SK-N-SH (cell line): ENCODE measurements around the gene ITM2C.

ENCODE experiments used
- NRF1 ChIP-seq: IDR thresholded peaks from 2 replicates; pipeline ENCODE4 v1.6.1; 2012; ENCODE audit warnings: low read depth, mild to moderate bottlenecking, low read length
- POLR2AphosphoS5 ChIP-seq: IDR thresholded peaks from 2 replicates; pipeline ENCODE4 v1.6.1; 2012; ENCODE audit warnings: low read depth, low read length
- RCOR1 ChIP-seq: fragments of 150-350 bp; IDR thresholded peaks from 2 replicates; pipeline ENCODE4 v1.6.1; 2017; ENCODE audit warnings: antibody characterized with exemption, low read length
- SMC3 ChIP-seq: IDR thresholded peaks from 2 replicates; pipeline ENCODE4 v1.6.1; 2012; ENCODE audit warnings: low read depth, low read length, improper control_type of control experiment
- TEAD4 ChIP-seq: IDR thresholded peaks from 2 replicates; pipeline ENCODE4 v1.4.0; 2012; ENCODE audit warnings: mild to moderate bottlenecking, borderline replicate concordance; ENCODE audit not compliant: insufficient read depth
- ZBTB33 ChIP-seq: IDR thresholded peaks from 2 replicates; pipeline ENCODE4 v1.4.0; 2012; ENCODE audit warnings: low read depth, borderline replicate concordance
- TF ChIP-seq, protein P1 (sequence below): fragments of 200-600 bp; sonication (generic); IDR thresholded peaks from 2 replicates; pipeline ENCODE4 v1.6.1; 2017; ENCODE audit warnings: antibody characterized with exemption, mild to moderate bottlenecking, moderate library complexity
- TF ChIP-seq, protein P2 (sequence below): IDR thresholded peaks from 2 replicates; pipeline ENCODE4 v1.6.1; 2012; ENCODE audit warnings: mild to moderate bottlenecking, low read depth, low read length, moderate library complexity

DNA sequence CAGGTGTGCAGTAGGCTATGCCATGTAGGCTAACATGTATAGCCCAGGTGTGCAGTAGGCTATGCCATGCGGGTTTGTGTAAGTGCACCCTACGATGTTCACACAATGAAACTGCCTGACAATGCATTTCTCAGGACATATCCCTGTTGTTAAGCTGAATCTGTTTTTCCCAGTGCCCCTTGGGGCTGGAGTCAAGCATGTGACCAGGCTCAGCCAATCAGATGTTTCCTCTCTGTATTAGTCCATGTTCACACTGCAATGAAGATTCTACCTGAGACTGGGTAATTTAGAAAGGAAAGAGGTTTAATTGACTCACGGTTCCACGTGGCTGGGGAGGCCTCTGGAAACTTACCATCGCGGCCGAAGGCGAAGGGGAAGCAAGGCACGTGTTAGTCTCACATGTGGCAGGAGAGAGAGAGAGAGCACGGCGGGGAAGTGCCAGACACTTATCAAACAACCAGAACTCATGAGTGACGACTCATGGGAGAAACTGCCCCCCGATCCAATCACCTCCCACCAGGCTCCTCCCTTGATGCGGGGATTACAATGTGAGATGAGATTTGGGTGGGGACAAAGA is 24.2 kb downstream of the ITM2C start:
- TF ChIP-seq, protein P1, sequence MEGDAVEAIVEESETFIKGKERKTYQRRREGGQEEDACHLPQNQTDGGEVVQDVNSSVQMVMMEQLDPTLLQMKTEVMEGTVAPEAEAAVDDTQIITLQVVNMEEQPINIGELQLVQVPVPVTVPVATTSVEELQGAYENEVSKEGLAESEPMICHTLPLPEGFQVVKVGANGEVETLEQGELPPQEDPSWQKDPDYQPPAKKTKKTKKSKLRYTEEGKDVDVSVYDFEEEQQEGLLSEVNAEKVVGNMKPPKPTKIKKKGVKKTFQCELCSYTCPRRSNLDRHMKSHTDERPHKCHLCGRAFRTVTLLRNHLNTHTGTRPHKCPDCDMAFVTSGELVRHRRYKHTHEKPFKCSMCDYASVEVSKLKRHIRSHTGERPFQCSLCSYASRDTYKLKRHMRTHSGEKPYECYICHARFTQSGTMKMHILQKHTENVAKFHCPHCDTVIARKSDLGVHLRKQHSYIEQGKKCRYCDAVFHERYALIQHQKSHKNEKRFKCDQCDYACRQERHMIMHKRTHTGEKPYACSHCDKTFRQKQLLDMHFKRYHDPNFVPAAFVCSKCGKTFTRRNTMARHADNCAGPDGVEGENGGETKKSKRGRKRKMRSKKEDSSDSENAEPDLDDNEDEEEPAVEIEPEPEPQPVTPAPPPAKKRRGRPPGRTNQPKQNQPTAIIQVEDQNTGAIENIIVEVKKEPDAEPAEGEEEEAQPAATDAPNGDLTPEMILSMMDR = no peak
- no peak for TF ChIP-seq RCOR1
- no peak for TF ChIP-seq SMC3
- TF ChIP-seq POLR2AphosphoS5 = no peak
- TF ChIP-seq NRF1 = no peak
- TF ChIP-seq, protein P2, sequence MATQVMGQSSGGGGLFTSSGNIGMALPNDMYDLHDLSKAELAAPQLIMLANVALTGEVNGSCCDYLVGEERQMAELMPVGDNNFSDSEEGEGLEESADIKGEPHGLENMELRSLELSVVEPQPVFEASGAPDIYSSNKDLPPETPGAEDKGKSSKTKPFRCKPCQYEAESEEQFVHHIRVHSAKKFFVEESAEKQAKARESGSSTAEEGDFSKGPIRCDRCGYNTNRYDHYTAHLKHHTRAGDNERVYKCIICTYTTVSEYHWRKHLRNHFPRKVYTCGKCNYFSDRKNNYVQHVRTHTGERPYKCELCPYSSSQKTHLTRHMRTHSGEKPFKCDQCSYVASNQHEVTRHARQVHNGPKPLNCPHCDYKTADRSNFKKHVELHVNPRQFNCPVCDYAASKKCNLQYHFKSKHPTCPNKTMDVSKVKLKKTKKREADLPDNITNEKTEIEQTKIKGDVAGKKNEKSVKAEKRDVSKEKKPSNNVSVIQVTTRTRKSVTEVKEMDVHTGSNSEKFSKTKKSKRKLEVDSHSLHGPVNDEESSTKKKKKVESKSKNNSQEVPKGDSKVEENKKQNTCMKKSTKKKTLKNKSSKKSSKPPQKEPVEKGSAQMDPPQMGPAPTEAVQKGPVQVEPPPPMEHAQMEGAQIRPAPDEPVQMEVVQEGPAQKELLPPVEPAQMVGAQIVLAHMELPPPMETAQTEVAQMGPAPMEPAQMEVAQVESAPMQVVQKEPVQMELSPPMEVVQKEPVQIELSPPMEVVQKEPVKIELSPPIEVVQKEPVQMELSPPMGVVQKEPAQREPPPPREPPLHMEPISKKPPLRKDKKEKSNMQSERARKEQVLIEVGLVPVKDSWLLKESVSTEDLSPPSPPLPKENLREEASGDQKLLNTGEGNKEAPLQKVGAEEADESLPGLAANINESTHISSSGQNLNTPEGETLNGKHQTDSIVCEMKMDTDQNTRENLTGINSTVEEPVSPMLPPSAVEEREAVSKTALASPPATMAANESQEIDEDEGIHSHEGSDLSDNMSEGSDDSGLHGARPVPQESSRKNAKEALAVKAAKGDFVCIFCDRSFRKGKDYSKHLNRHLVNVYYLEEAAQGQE = no peak
- no peak for TF ChIP-seq ZBTB33
- no peak for TF ChIP-seq TEAD4
